Measurements from ENCODE around the gene DHRS1.

DHRS1 gene

GRCh38 chr14:24280797-24281460 lies 18.7 kb downstream of the DHRS1 start:
- DNase-seq: no peak

- DNase-seq: peak; percentile 71
These were observed 20.0 kb downstream of the DHRS1 start for GRCh38 chr14:24279301-24280186.

- DNase-seq: no peak
These were observed 21.2 kb downstream of the DHRS1 start for GRCh38 chr14:24278424-24278823.

GRCh38 chr14:24277606-24278321 lies 21.8 kb downstream of the DHRS1 start:
- DNase-seq: peak; percentile 11

- DNase-seq: no peak
These were observed 22.5 kb downstream of the DHRS1 start for GRCh38 chr14:24277071-24277470.

- peak; percentile 61 for DNase-seq
These were observed 25.5 kb downstream of the DHRS1 start for GRCh38 chr14:24274101-24274543.

- DNase-seq: no peak
These were observed 26.1 kb downstream of the DHRS1 start for GRCh38 chr14:24273422-24273998.

GRCh38 chr14:24272467-24272866 lies 27.1 kb downstream of the DHRS1 start:
- DNase-seq: no peak

- no peak for DNase-seq
These were observed 27.7 kb downstream of the DHRS1 start for GRCh38 chr14:24271834-24272263.

- peak; percentile 96 for DNase-seq
These were observed 28.3 kb downstream of the DHRS1 start, which contains the start of gene RABGGTA for GRCh38 chr14:24271134-24271833. Gene RABGGTA (minus strand): TSS chr14:24271597. CDS start chr14:24271115, 482 bp downstream.

GRCh38 chr14:24270537-24271133 lies 28.9 kb downstream of the DHRS1 start:
- no peak for DNase-seq

GRCh38 chr14:24269910-24270536 lies 29.6 kb downstream of the DHRS1 start:
- no peak for DNase-seq

GRCh38 chr14:24269368-24269767 lies 30.2 kb downstream of the DHRS1 start:
- DNase-seq: no peak

- DNase-seq: no peak
These were observed 31.4 kb downstream of the DHRS1 start for GRCh38 chr14:24268225-24268624.

- no peak for DNase-seq
These were observed 32.1 kb downstream of the DHRS1 start for GRCh38 chr14:24267516-24267915.

GRCh38 chr14:24266344-24267244 lies 33.0 kb downstream of the DHRS1 start:
- no peak for DNase-seq

GRCh38 chr14:24264298-24264697 lies 35.3 kb downstream of the DHRS1 start:
- no peak for DNase-seq

- no peak for DNase-seq
These were observed 35.7 kb downstream of the DHRS1 start for GRCh38 chr14:24263848-24264247.

- DNase-seq: no peak
These were observed 36.5 kb downstream of the DHRS1 start, which contains the start of gene TGM1 for GRCh38 chr14:24262821-24263733. Gene TGM1 (minus strand): TSS chr14:24263177. CDS start chr14:24262352, 825 bp downstream.
